Cerebellar nuclear complex (tissue), 1 donor: ENCODE results near the gene CIROP.

Experiments
- DNase-seq, 2 experiments: peaks; one replicate each; lab custom pipeline; 2025; lab: John Stamatoyannopoulos, UW

CIROP gene

GRCh38 chr14:23051141-23052057, 53.4 kb downstream of the CIROP start:
- DNase-seq = no peak
